HEK293T (cell line): Measurements from ENCODE around the gene EIF3F.

ENCODE experiments used
- ARNT ChIP-seq: fragments of 450-650 bp; IDR thresholded peaks from 2 replicates; pipeline ENCODE4 v1.6.1; 2017; ENCODE audit warnings: mild to moderate bottlenecking
- BHLHE40 ChIP-seq: fragments of 450-650 bp; IDR thresholded peaks from 2 replicates; pipeline ENCODE4 v1.6.1; 2016; ENCODE audit warnings: mild to moderate bottlenecking, moderate library complexity, borderline replicate concordance
- ELF4 ChIP-seq: fragments of 450-650 bp; IDR thresholded peaks from 2 replicates; pipeline ENCODE4 v1.6.1; 2017; ENCODE audit warnings: antibody characterized with exemption
- FOXA1 ChIP-seq: fragments of 450-650 bp; IDR thresholded peaks from 2 replicates; pipeline ENCODE4 v1.6.1; 2016; ENCODE audit warnings: mild to moderate bottlenecking
- FOXK2 ChIP-seq: fragments of 450-650 bp; IDR thresholded peaks from 2 replicates; pipeline ENCODE4 v1.6.1; 2016; ENCODE audit warnings: mild to moderate bottlenecking
- FOXM1 ChIP-seq: fragments of 450-650 bp; IDR thresholded peaks from 2 replicates; pipeline ENCODE4 v1.6.1; 2017; ENCODE audit warnings: mild to moderate bottlenecking, borderline replicate concordance
- L3MBTL2 ChIP-seq: fragments of 450-650 bp; conservative IDR thresholded peaks from 2 replicates; pipeline ENCODE4 v1.6.1; 2016; ENCODE audit warnings: mild to moderate bottlenecking
- NFRKB ChIP-seq: fragments of 450-650 bp; IDR thresholded peaks from 2 replicates; pipeline ENCODE4 v1.6.1; 2016; ENCODE audit warnings: mild to moderate bottlenecking, moderate library complexity
- PKNOX1 ChIP-seq: fragments of 450-650 bp; IDR thresholded peaks from 2 replicates; pipeline ENCODE4 v1.6.1; 2016
- SP1 ChIP-seq: fragments of 450-650 bp; IDR thresholded peaks from 2 replicates; pipeline ENCODE4 v1.6.1; 2017
- SUZ12 ChIP-seq: fragments of 450-650 bp; IDR thresholded peaks from 2 replicates; pipeline ENCODE4 v1.6.1; 2016; ENCODE audit warnings: mild to moderate bottlenecking
- TARDBP ChIP-seq: fragments of 450-650 bp; IDR thresholded peaks from 2 replicates; pipeline ENCODE4 v1.6.1; 2016
- ZNF384 ChIP-seq: fragments of 450-650 bp; IDR thresholded peaks from 2 replicates; pipeline ENCODE4 v1.6.1; 2016

- TF ChIP-seq ARNT, result no peak
- TF ChIP-seq SP1, result no peak
- TF ChIP-seq ELF4, result no peak
- no peak for TF ChIP-seq FOXA1
- no peak for TF ChIP-seq PKNOX1
- no peak for TF ChIP-seq SUZ12
- TF ChIP-seq FOXM1, result no peak
- no peak for TF ChIP-seq NFRKB
- TF ChIP-seq BHLHE40, result no peak
- no peak for TF ChIP-seq FOXK2
- TF ChIP-seq ZNF384, result no peak
- no peak for TF ChIP-seq TARDBP
- TF ChIP-seq L3MBTL2, result no peak
These were observed 15.5 kb downstream of the EIF3F start for GRCh38 chr11:8002676-8003075.
